IPS DF 19.7 (cell line): ENCODE measurements around the gene APLF.

ENCODE experiments used
- DNase-seq: peaks from one replicate; pipeline ENCODE4 v3.0.0-alpha.2; 2013; ENCODE audit warnings: low read depth, low spot score

The APLF gene, protein sequence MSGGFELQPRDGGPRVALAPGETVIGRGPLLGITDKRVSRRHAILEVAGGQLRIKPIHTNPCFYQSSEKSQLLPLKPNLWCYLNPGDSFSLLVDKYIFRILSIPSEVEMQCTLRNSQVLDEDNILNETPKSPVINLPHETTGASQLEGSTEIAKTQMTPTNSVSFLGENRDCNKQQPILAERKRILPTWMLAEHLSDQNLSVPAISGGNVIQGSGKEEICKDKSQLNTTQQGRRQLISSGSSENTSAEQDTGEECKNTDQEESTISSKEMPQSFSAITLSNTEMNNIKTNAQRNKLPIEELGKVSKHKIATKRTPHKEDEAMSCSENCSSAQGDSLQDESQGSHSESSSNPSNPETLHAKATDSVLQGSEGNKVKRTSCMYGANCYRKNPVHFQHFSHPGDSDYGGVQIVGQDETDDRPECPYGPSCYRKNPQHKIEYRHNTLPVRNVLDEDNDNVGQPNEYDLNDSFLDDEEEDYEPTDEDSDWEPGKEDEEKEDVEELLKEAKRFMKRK

GRCh38 chr2:68467077-68467960 lies at the start of gene APLF, which contains the start of gene FBXO48:
Gene APLF (plus strand): TSS chr2:68467585. CDS start chr2:68467732, 147 bp downstream.
Gene FBXO48 (minus strand): TSS chr2:68467294. CDS start chr2:68465145, 2,149 bp downstream.
- peak; percentile 95 for DNase-seq

DNA sequence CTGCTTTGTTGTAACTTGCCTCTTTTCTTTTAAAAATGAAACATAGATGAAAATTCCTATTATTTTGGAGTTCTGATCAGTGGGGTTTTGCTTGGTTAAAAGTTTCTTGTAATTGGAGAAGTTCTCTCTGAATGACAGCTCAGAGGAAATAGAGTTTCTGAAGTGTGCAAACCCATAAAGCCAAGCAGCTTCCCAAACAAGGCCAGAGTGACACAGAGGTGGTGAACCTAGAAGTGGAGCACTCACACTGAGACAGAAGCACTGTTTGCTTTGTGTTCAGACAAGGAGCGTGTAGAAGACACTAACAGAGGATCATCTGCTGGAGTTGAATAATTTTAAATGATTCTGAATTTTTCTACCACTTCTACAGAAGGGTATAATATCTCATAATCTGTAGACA lies 49.5 kb upstream of the APLF start:
- no peak for DNase-seq

GRCh38 chr2:68418419-68418818 lies 49.0 kb upstream of the APLF start:
- DNase-seq = no peak

GRCh38 chr2:68418855-68419254 lies 48.5 kb upstream of the APLF start:
- peak; percentile 28 for DNase-seq

DNA sequence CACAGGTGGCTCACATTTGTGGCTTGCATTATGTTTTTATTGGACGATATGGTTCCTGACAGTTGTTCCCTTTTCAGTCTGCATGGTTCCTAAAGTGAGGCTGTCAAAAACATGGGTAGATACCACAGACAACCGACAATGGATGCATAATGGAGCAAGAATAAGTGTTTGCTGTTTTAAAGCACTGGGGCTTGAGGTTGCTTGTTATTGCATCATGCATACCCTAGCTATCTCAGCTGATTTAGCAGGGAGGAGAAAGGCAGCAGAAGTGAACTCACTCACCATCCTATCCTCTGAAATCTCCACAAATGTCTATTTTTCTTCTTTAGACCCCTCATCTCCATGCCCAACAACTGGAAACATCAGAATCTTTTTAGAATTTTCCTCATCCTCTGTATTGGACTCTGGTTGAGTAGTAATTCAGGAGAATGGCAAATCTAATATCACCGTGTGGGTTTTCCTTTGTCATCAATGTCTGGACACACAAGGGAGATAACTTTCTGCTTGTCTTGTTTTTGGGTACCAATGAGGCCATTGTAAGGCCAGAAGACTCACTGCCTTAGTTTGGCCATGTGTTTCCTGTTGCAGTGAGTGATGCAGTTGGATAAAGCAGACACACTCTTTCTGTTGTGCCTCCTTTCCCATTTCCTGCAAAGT lies 47.0 kb upstream of the APLF start:
- DNase-seq = no peak

GRCh38 chr2:68423966-68424650 lies 43.3 kb upstream of the APLF start:
- DNase-seq = no peak

- DNase-seq = no peak
Observed at GRCh38 chr2:68425503-68425902, 41.9 kb upstream of the APLF start.

GRCh38 chr2:68426446-68426845 lies 40.9 kb upstream of the APLF start:
- no peak for DNase-seq

DNA sequence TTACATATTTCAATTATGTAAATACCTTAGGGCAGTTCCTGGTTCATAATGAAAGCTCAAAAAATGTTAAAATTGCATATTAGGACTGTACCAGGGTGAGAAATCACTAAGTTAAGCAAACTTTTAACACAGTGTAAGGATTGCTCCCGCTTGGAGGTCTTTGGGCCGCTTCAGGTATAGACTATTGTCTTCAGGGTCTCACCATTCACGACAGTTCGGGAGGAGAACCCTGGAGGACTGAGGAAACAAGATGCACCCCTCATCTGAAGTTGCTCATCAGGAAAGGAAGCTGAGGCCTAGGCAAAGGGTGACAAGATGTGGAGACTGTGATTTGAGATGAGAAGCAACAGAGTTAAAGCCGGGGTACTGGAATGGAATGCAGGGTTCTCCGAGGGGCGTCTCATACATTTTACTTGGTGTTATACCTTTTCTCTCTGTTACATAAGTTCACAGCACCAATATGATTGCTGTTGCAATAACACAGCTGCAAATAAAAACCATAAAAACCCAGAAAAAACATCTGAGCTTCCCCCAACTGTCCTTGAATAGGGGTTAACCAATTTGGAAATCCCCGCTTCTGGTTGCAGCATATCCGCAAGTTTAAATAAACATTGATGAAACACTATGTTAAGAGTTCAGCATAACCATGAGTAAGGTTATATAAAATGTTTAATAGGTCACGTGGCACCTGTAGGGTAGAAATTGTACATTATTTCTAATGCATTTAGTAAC lies 40.4 kb upstream of the APLF start:
- no peak for DNase-seq

- DNase-seq = no peak
Observed at GRCh38 chr2:68428126-68428525, 39.3 kb upstream of the APLF start.

DNA sequence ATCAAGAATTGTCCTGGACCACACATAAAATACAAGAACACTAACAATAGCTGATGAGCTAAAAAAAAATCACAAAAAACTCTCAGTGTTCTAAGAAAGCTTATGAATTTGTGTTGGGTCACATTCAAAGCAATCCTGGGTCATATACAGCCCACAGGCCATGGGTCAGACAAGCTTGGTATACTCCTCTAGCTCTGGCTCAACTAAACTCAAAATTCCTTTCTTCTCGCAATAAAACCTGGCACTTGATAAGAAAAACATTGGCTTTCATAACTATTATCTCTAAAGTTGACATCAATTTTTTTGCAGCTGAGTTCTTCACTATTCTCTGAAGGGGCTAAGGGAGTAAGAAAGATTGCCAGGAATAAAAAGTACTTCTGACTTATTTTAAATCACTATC lies 38.6 kb upstream of the APLF start:
- no peak for DNase-seq

DNA sequence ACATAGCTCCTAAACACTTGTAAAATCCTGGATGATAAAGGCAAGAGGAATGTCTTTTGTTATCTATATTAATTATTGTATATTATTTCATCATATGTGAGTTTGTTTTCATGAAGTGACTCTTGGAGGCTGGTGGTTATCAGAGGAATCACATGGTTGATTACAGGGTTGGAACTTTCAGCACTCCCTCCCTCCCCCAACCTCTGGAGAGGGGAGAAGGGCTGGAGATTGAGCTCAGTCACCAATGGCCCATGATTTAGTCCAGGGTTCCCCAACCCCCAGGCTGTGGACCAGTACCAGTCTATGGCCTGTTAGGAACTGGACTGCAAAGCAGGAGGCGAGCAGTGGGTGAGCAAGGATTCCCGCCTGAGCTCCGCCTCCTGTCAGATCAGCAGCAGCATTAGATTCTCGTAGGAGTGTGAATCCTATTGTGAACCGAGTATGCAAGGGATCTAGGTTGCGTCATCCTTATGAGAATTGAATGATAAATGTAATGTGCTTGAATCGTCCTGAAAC lies 38.0 kb upstream of the APLF start:
- DNase-seq = no peak

GRCh38 chr2:68431316-68431972 lies 35.9 kb upstream of the APLF start:
- no peak for DNase-seq

- no peak for DNase-seq
Observed at GRCh38 chr2:68432696-68433658, 34.4 kb upstream of the APLF start.

DNA sequence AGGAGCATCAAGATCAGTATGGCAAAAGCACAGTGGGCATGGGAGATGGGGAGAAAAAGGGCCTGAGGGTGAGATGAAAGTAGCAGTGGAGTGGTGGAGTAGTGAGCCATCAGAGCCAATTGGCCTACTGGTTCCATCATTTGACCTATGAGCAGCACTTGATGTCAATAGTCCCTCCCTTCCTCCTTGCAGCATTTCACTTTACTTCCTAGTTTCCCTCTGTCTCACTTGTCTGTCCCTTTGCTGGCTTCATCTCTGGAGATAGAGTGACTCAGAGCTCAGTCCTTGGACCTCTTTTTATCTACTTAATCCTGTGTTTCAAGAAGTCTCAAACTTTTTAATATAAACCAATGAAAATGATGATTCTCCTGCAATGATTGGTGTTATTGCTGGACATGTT lies 32.4 kb upstream of the APLF start:
- DNase-seq = no peak

- DNase-seq = no peak
Observed at GRCh38 chr2:68435615-68436014, 31.8 kb upstream of the APLF start.

GRCh38 chr2:68436270-68436669 lies 31.1 kb upstream of the APLF start:
- DNase-seq = no peak

- DNase-seq = no peak
Observed at GRCh38 chr2:68438455-68439303, 28.7 kb upstream of the APLF start.
